Neural cell (in vitro differentiated cells): Measurements from ENCODE around the gene DOK7. TPM values are rescaled to one million over a fixed set of nuclear protein-coding genes. Genes with fewer than 3 reads are reported as not detected.

ENCODE experiments used
- H2AFZ ChIP-seq: fragments of 200-600, 300-800 bp; sonication (generic), shearing (Covaris generic); 2 replicates; pipeline ENCODE4 v1.6.0; 2014; ENCODE audit warnings: low read depth, mild to moderate bottlenecking, antibody characterized with exemption, low read length, moderate library complexity
- H3F3A ChIP-seq: fragments of 200-600 bp; shearing (Covaris generic); 2 replicates; pipeline ENCODE4 v1.6.1; 2016; ENCODE audit warnings: mild to moderate bottlenecking, moderate library complexity, mixed read lengths, antibody characterized with exemption, low read length; ENCODE audit not compliant: insufficient read depth, poor library complexity, severe bottlenecking
- H3K27ac ChIP-seq: fragments of 200-600, 300-800 bp; sonication (generic), shearing (Covaris generic); 2 replicates; pipeline ENCODE4 v1.5.1; 2014; ENCODE audit warnings: mild to moderate bottlenecking, low read length, moderate library complexity
- H3K27me3 ChIP-seq: fragments of 300-800, 200-600 bp; sonication (generic), shearing (Covaris generic); 2 replicates; pipeline ENCODE4 v1.6.0; 2014; ENCODE audit warnings: mild to moderate bottlenecking, low read depth, low read length, moderate library complexity; ENCODE audit not compliant: insufficient read depth
- H3K36me3 ChIP-seq: fragments of 300-800, 200-600 bp; sonication (generic), shearing (Covaris generic); 2 replicates; pipeline ENCODE4 v1.5.1; 2014; ENCODE audit warnings: mild to moderate bottlenecking, antibody characterized with exemption, low read length, moderate library complexity; ENCODE audit not compliant: insufficient read depth
- H3K4me2 ChIP-seq: fragments of 300-800, 200-600 bp; sonication (generic), shearing (Covaris generic); 2 replicates; pipeline ENCODE4 v1.6.0; 2014; ENCODE audit warnings: mild to moderate bottlenecking, low read length
- H3K4me3 ChIP-seq: fragments of 300-800, 200-600 bp; sonication (generic), shearing (Covaris generic); 2 replicates; pipeline ENCODE4 v1.5.1; 2014; ENCODE audit warnings: mild to moderate bottlenecking, low read length, moderate library complexity
- H3K79me2 ChIP-seq: fragments of 200-600 bp; shearing (Covaris generic); replicated peaks from 2 replicates; pipeline ENCODE4 v1.6.0; 2014; ENCODE audit warnings: mild to moderate bottlenecking, low read length, moderate library complexity; ENCODE audit not compliant: insufficient read depth
- H3K9ac ChIP-seq: fragments of 300-800, 200-600 bp; sonication (generic), shearing (Covaris generic); 2 replicates; pipeline ENCODE4 v1.6.1; 2016; ENCODE audit warnings: mild to moderate bottlenecking, low read length, mixed read lengths
- H3K9me2 ChIP-seq: fragments of 200-600 bp; shearing (Covaris generic); 2 replicates; pipeline ENCODE4 v1.6.1; 2016; ENCODE audit warnings: mild to moderate bottlenecking, low read length, mixed read lengths; ENCODE audit not compliant: insufficient read depth
- H3K9me3 ChIP-seq: fragments of 200-600, 300-800 bp; sonication (generic), shearing (Covaris generic); 2 replicates; pipeline ENCODE4 v1.6.1; 2016; ENCODE audit warnings: mild to moderate bottlenecking, mixed run types, low read length, moderate library complexity, mixed read lengths
- H4K20me1 ChIP-seq: fragments of 200-600 bp; shearing (Covaris generic); 2 replicates; pipeline ENCODE4 v1.6.1; 2016; ENCODE audit warnings: mild to moderate bottlenecking, mixed run types; ENCODE audit not compliant: insufficient read depth
- EP300 ChIP-seq: fragments of 450-650 bp; conservative IDR thresholded peaks from 2 replicates; pipeline ENCODE4 v1.6.1; 2014; ENCODE audit warnings: antibody characterized with exemption, mild to moderate bottlenecking, moderate library complexity; ENCODE audit not compliant: poor library complexity, severe bottlenecking
- EZH2 ChIP-seq: fragments of 200-600, 300-800 bp; shearing (Covaris generic), sonication (generic); IDR thresholded peaks from 2 replicates; pipeline ENCODE4 v1.6.1; 2014; ENCODE audit warnings: antibody characterized with exemption, low read length, borderline replicate concordance, mild to moderate bottlenecking; ENCODE audit not compliant: insufficient read depth, poor library complexity, severe bottlenecking
- MXI1 ChIP-seq: fragments of 450-650 bp; conservative IDR thresholded peaks from 2 replicates; pipeline ENCODE4 v1.6.1; 2014; ENCODE audit warnings: antibody characterized with exemption, mild to moderate bottlenecking; ENCODE audit not compliant: poor library complexity, severe bottlenecking
- POLR2AphosphoS5 ChIP-seq: IDR thresholded peaks from 2 replicates; pipeline ENCODE4 v1.6.1; 2012
- RAD21 ChIP-seq: fragments of 450-650 bp; conservative IDR thresholded peaks from 2 replicates; pipeline ENCODE4 v1.6.1; 2014; ENCODE audit warnings: antibody characterized with exemption, mild to moderate bottlenecking, moderate library complexity
- SMC3 ChIP-seq: fragments of 450-650 bp; conservative IDR thresholded peaks from 2 replicates; pipeline ENCODE4 v1.6.1; 2014; ENCODE audit warnings: antibody characterized with exemption, mild to moderate bottlenecking, moderate library complexity; ENCODE audit not compliant: poor library complexity
- TAF1 ChIP-seq: IDR thresholded peaks from 2 replicates; pipeline ENCODE4 v1.6.1; 2012; ENCODE audit warnings: low read depth
- polyA plus RNA-seq: library from polyadenylated mRNA; depleted of rRNA; stranded (reverse); fragments of >200 nt; gene quantifications from 2 replicates; pipeline ENCODE4 v1.2.3, GENCODE V29; 2014
- TF ChIP-seq, protein P1 (sequence below): fragments of 450-650 bp; IDR thresholded peaks from 2 replicates; pipeline ENCODE4 v1.5.1; 2014; ENCODE audit warnings: antibody characterized with exemption, mild to moderate bottlenecking, moderate library complexity; ENCODE audit not compliant: poor library complexity, severe bottlenecking
- TF ChIP-seq, protein P2 (sequence below): IDR thresholded peaks from 2 replicates; pipeline ENCODE4 v1.6.1; 2012; ENCODE audit warnings: borderline replicate concordance

The DOK7 gene
- polyA plus RNA-seq, 1 donor from 2014 or later = 0.66 TPM

DNA sequence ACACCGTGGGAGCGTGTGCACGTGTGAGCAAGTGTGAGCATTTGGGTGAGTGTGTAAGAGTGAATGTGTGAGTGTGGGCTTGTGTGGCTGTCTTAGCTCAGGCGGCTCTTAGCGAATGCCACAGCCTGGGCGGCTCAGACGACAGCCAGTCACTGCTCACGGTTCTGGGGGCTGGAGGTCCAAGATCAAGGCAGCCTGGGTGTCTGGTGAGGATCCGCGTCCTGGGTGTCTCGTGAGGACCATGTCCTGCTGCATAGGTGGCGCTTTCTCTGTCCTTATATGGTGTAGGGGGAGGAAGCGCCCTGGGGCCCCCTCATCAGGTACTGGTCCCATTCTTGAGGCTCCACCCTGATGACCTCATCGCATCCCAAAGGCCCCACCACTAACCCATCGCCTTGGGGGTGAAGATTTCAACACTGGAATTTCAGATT, 4.5 kb downstream of the DOK7 start:
- no peaks in the 10 kb centered on the region for H3K9me3 ChIP-seq
- no peaks in the 10 kb centered on the region for H3K27me3 ChIP-seq
- H3K36me3 ChIP-seq = no peaks in the 10 kb centered on the region
- H4K20me1 ChIP-seq = no peaks in the 10 kb centered on the region
- no peak overlapping the region for H3K27ac ChIP-seq
- no peak overlapping the region for H3K4me3 ChIP-seq
- H3K9me2 ChIP-seq = no peaks in the 10 kb centered on the region
- H3K4me2 ChIP-seq = no peak overlapping the region
- no peak for TF ChIP-seq TAF1
- TF ChIP-seq POLR2AphosphoS5 = no peak
- no peak for TF ChIP-seq MXI1
- TF ChIP-seq, protein P1, sequence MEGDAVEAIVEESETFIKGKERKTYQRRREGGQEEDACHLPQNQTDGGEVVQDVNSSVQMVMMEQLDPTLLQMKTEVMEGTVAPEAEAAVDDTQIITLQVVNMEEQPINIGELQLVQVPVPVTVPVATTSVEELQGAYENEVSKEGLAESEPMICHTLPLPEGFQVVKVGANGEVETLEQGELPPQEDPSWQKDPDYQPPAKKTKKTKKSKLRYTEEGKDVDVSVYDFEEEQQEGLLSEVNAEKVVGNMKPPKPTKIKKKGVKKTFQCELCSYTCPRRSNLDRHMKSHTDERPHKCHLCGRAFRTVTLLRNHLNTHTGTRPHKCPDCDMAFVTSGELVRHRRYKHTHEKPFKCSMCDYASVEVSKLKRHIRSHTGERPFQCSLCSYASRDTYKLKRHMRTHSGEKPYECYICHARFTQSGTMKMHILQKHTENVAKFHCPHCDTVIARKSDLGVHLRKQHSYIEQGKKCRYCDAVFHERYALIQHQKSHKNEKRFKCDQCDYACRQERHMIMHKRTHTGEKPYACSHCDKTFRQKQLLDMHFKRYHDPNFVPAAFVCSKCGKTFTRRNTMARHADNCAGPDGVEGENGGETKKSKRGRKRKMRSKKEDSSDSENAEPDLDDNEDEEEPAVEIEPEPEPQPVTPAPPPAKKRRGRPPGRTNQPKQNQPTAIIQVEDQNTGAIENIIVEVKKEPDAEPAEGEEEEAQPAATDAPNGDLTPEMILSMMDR = no peak
- no peak for TF ChIP-seq EP300
- H3F3A ChIP-seq = no peaks in the 10 kb centered on the region
- no peak overlapping the region for H3K9ac ChIP-seq
- H3K79me2 ChIP-seq = no peaks in the 10 kb centered on the region
- no peak overlapping the region for H2AFZ ChIP-seq

DNA sequence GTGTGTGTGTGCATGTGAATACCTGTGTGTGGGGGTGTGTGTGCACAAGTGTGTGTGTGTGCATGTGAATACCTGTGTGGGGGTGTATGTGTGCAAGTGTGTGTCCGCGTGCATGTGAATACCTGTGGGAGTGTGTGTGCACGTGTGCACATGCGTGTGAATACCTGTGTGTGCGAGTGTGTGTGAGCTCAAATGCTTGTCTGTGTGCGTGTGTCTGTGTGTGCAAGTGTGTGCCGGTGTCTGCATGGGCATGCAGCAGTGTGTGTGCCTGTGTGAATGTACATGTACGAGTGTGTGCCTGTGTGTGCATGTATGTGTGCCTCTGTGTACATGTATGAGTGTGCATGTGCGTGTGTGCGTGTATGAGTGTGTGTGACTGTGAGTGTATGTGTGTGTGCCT, 5.0 kb downstream of the DOK7 start:
- no peak for TF ChIP-seq SMC3
- TF ChIP-seq EP300 = no peak
- TF ChIP-seq RAD21 = no peak
- TF ChIP-seq, protein P1 = no peak
- no peak for TF ChIP-seq TAF1

DNA sequence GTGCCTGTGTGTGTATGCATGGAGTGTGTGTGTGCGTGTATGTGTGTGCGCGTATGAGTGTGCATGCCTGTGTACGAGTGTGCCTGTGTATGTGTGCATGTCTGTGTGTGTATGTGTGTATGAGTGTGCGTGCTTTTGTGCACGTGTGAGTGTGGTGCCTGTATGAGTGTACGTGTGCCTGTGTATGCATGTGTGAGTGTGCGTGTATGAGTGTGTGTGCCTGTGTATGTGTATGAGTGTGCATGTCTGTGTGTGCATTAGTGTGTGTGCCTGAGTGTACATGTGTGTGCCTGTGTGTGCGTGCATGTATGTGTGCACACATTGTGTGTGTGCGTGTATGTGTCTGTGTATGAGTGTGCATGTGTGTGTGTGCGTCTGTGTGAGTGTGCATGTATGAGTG, 5.7 kb downstream of the DOK7 start:
- Histone ChIP-seq H3K36me3 (no peaks in the 10 kb centered on the region), H3K4me3 (no peak overlapping the region), H3K9me2 (no peaks in the 10 kb centered on the region), H3K9ac (no peak overlapping the region), H3K9me3 (no peaks in the 10 kb centered on the region), H3K79me2 (no peaks in the 10 kb centered on the region), H3K27me3 (no peaks in the 10 kb centered on the region), H3K4me2 (no peak overlapping the region), H3F3A (no peaks in the 10 kb centered on the region), H2AFZ (no peak overlapping the region), H3K27ac (no peak overlapping the region), H4K20me1 (no peaks in the 10 kb centered on the region)
- TF ChIP-seq TAF1 = no peak
- TF ChIP-seq, protein P1 = no peak
- TF ChIP-seq EZH2 = no peak
- TF ChIP-seq RAD21 = no peak
- TF ChIP-seq, protein P2, sequence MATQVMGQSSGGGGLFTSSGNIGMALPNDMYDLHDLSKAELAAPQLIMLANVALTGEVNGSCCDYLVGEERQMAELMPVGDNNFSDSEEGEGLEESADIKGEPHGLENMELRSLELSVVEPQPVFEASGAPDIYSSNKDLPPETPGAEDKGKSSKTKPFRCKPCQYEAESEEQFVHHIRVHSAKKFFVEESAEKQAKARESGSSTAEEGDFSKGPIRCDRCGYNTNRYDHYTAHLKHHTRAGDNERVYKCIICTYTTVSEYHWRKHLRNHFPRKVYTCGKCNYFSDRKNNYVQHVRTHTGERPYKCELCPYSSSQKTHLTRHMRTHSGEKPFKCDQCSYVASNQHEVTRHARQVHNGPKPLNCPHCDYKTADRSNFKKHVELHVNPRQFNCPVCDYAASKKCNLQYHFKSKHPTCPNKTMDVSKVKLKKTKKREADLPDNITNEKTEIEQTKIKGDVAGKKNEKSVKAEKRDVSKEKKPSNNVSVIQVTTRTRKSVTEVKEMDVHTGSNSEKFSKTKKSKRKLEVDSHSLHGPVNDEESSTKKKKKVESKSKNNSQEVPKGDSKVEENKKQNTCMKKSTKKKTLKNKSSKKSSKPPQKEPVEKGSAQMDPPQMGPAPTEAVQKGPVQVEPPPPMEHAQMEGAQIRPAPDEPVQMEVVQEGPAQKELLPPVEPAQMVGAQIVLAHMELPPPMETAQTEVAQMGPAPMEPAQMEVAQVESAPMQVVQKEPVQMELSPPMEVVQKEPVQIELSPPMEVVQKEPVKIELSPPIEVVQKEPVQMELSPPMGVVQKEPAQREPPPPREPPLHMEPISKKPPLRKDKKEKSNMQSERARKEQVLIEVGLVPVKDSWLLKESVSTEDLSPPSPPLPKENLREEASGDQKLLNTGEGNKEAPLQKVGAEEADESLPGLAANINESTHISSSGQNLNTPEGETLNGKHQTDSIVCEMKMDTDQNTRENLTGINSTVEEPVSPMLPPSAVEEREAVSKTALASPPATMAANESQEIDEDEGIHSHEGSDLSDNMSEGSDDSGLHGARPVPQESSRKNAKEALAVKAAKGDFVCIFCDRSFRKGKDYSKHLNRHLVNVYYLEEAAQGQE = no peak
- TF ChIP-seq POLR2AphosphoS5 = no peak
- no peak for TF ChIP-seq EP300
- TF ChIP-seq MXI1 = no peak
- TF ChIP-seq SMC3 = no peak

More for the DNA sequence above, 5.0 kb downstream of the DOK7 start:
- H3F3A ChIP-seq = no peaks in the 10 kb centered on the region
- no peak overlapping the region for H3K27ac ChIP-seq
- H4K20me1 ChIP-seq = no peaks in the 10 kb centered on the region
- no peaks in the 10 kb centered on the region for H3K9me3 ChIP-seq
- H3K27me3 ChIP-seq = no peaks in the 10 kb centered on the region
- H3K79me2 ChIP-seq = no peaks in the 10 kb centered on the region
- no peak overlapping the region for H3K4me3 ChIP-seq
- H3K9me2 ChIP-seq = no peaks in the 10 kb centered on the region
- H3K36me3 ChIP-seq = no peaks in the 10 kb centered on the region
- H3K4me2 ChIP-seq = no peak overlapping the region
- H2AFZ ChIP-seq = no peak overlapping the region
- H3K9ac ChIP-seq = no peak overlapping the region
